IMR-90 (cell line): ENCODE measurements around the gene INPP5B. TPM values are rescaled to one million over a fixed set of nuclear protein-coding genes. Genes with fewer than 3 reads are reported as not detected.

Experiments
- ATAC-seq: fragments of 200-7000 bp; cut with Tn5 transposase; 2 replicates; pipeline ENCODE4 v1.9.1; 2020; ENCODE audit warnings: low read depth, mild to moderate bottlenecking, moderate library complexity
- BruUV-seq: library from RNA; stranded (reverse); fragments of 400-500 nt; replicated peaks from 2 replicates; lab custom pipeline; 2021; lab: Mats Ljungman, UMichigan
- CTCF ChIA-PET: fragments of 300-600 bp; formaldehyde crosslinking; extraction: SDS; loops from one replicate; lab custom pipeline; 2021; ENCODE audit warnings: antibody characterized with exemption; lab: Yijun Ruan, JAX
- POLR2A ChIA-PET: fragments of 300-600 bp; sonication (Branson Sonifier 250); formaldehyde crosslinking; loops from one replicate; lab custom pipeline; 2022; ENCODE audit warnings: antibody characterized with exemption; ENCODE audit not compliant: unreplicated experiment; lab: Charles Lee
- DNase-seq: peaks from one replicate; pipeline ENCODE4 v3.0.0; 2013
- H2AFZ ChIP-seq: replicated peaks from 2 replicates; pipeline ENCODE3; 2013; ENCODE audit warnings: low read length, mild to moderate bottlenecking; ENCODE audit not compliant: poor library complexity
- H2AK5ac ChIP-seq: 2 replicates; pipeline ENCODE4 v1.6.1; 2013; ENCODE audit warnings: low read depth, low read length, inconsistent platforms
- H2AK9ac ChIP-seq: replicated peaks from 2 replicates; pipeline ENCODE3; 2013; ENCODE audit warnings: mild to moderate bottlenecking, low read depth, low read length, moderate library complexity; ENCODE audit not compliant: poor library complexity
- H2BK120ac ChIP-seq: 2 replicates; pipeline ENCODE4 v1.6.1; 2013; ENCODE audit warnings: low read depth, low read length, inconsistent platforms
- H2BK15ac ChIP-seq: 3 replicates; pipeline ENCODE4 v1.6.1; 2013; ENCODE audit warnings: low read depth, low read length, inconsistent platforms
- H2BK20ac ChIP-seq: 2 replicates; pipeline ENCODE4 v1.6.1; 2013; ENCODE audit warnings: low read depth, mild to moderate bottlenecking, inconsistent platforms, low read length, moderate library complexity
- H2BK5ac ChIP-seq: 2 replicates; pipeline ENCODE4 v1.6.1; 2013; ENCODE audit warnings: mild to moderate bottlenecking, low read depth, low read length, inconsistent platforms; ENCODE audit not compliant: poor library complexity, severe bottlenecking
- H3K14ac ChIP-seq: replicated peaks from 2 replicates; pipeline ENCODE4 v1.6.1; 2013; ENCODE audit warnings: low read depth, low read length, inconsistent platforms
- H3K18ac ChIP-seq: 2 replicates; pipeline ENCODE4 v1.6.1; 2013; ENCODE audit warnings: low read depth, low read length, control low read depth
- H3K23ac ChIP-seq: 2 replicates; pipeline ENCODE4 v1.6.1; 2013; ENCODE audit warnings: low read depth, low read length, inconsistent platforms
- H3K27ac ChIP-seq: 2 replicates; pipeline ENCODE4 v1.5.1; 2013; ENCODE audit warnings: mild to moderate bottlenecking, control low read depth, low read length; ENCODE audit not compliant: insufficient read depth
- H3K27me3 ChIP-seq: 2 replicates; pipeline ENCODE4 v1.6.1; 2013; ENCODE audit warnings: low read length; ENCODE audit not compliant: control insufficient read depth, insufficient read depth
- H3K36me3 ChIP-seq: 2 replicates; pipeline ENCODE4 v1.6.1; 2013; ENCODE audit warnings: low read length, mixed read lengths; ENCODE audit not compliant: control insufficient read depth, insufficient read depth
- H3K4ac ChIP-seq: 2 replicates; pipeline ENCODE4 v1.6.1; 2013; ENCODE audit warnings: low read depth, low read length, inconsistent platforms
- H3K4me1 ChIP-seq: 2 replicates; pipeline ENCODE4 v1.6.1; 2013; ENCODE audit warnings: low read length, mixed read lengths; ENCODE audit not compliant: control insufficient read depth, insufficient read depth
- H3K4me2 ChIP-seq: 2 replicates; pipeline ENCODE4 v1.6.1; 2013; ENCODE audit warnings: low read depth, mild to moderate bottlenecking, control low read depth, low read length, moderate library complexity
- H3K4me3 ChIP-seq: 2 replicates; pipeline ENCODE4 v1.5.1; 2013; ENCODE audit warnings: low read depth, mild to moderate bottlenecking, control low read depth, low read length, moderate library complexity; ENCODE audit not compliant: insufficient read depth
- H3K56ac ChIP-seq: 2 replicates; pipeline ENCODE4 v1.6.1; 2013; ENCODE audit warnings: low read length, inconsistent platforms; ENCODE audit not compliant: insufficient read depth; ENCODE audit errors: extremely low read depth
- H3K79me1 ChIP-seq, 2 experiments: 2 replicates each; pipeline ENCODE4 v1.6.1; 2013; ENCODE audit warnings: low read length in 2 of 2, inconsistent platforms in 1 of 2, low read depth in 1 of 2
- H3K9ac ChIP-seq: 2 replicates; pipeline ENCODE4 v1.6.1; 2013; ENCODE audit warnings: low read depth, low read length, control low read depth
- H3K9me1 ChIP-seq: 2 replicates; pipeline ENCODE4 v1.6.1; 2013; ENCODE audit warnings: low read length, inconsistent platforms; ENCODE audit not compliant: insufficient read depth
- H3K9me3 ChIP-seq: 2 replicates; pipeline ENCODE4 v1.6.1; 2013; ENCODE audit warnings: low read length; ENCODE audit not compliant: control insufficient read depth, insufficient read depth
- H4K20me1 ChIP-seq: 2 replicates; pipeline ENCODE4 v1.6.1; 2013; ENCODE audit warnings: low read length, inconsistent platforms; ENCODE audit not compliant: insufficient read depth
- H4K5ac ChIP-seq: 2 replicates; pipeline ENCODE4 v1.6.1; 2013; ENCODE audit warnings: mild to moderate bottlenecking, low read depth, low read length, control low read depth
- H4K8ac ChIP-seq, 2 experiments: 2 replicates each; pipeline ENCODE4 v1.6.1; 2013; ENCODE audit warnings: low read depth in 2 of 2, low read length in 2 of 2, control low read depth in 1 of 2, inconsistent platforms in 1 of 2
- H4K91ac ChIP-seq: 2 replicates; pipeline ENCODE4 v1.6.1; 2013; ENCODE audit warnings: low read depth, low read length, inconsistent platforms; ENCODE audit not compliant: insufficient read depth
- BHLHE40 ChIP-seq: fragments of 150-350 bp; IDR thresholded peaks from 2 replicates; pipeline ENCODE4 v1.6.1; 2016; ENCODE audit warnings: mild to moderate bottlenecking, low read depth, low read length
- CEBPB ChIP-seq: IDR thresholded peaks from 2 replicates; pipeline ENCODE4 v1.6.1; 2012; ENCODE audit warnings: low read depth, low read length, improper control_type of control experiment
- CHD1 ChIP-seq: IDR thresholded peaks from 2 replicates; pipeline ENCODE4 v1.6.1; 2012; ENCODE audit warnings: low read depth, low read length, improper control_type of control experiment
- FOS ChIP-seq: fragments of 150-350 bp; IDR thresholded peaks from 2 replicates; pipeline ENCODE4 v1.6.1; 2016; ENCODE audit warnings: low read depth, low read length
- MAFK ChIP-seq: IDR thresholded peaks from 2 replicates; pipeline ENCODE4 v1.6.1; 2012; ENCODE audit warnings: low read depth, low read length, improper control_type of control experiment
- MAZ ChIP-seq: IDR thresholded peaks from 2 replicates; pipeline ENCODE4 v1.6.1; 2012; ENCODE audit warnings: low read depth, mild to moderate bottlenecking, low read length, improper control_type of control experiment, moderate library complexity, borderline replicate concordance
- MXI1 ChIP-seq: IDR thresholded peaks from 2 replicates; pipeline ENCODE4 v1.6.1; 2012; ENCODE audit warnings: low read depth, mild to moderate bottlenecking, low read length, moderate library complexity, borderline replicate concordance
- NFE2L2 ChIP-seq: fragments of 150-350 bp; IDR thresholded peaks from 2 replicates; pipeline ENCODE4 v1.6.1; 2016; ENCODE audit warnings: low read depth, mild to moderate bottlenecking, low read length
- POLR2A ChIP-seq: IDR thresholded peaks from 2 replicates; pipeline ENCODE4 v1.6.1; 2012; ENCODE audit warnings: mild to moderate bottlenecking, low read depth, low read length
- RAD21 ChIP-seq: IDR thresholded peaks from 2 replicates; pipeline ENCODE4 v1.6.1; 2012; ENCODE audit warnings: low read length, improper control_type of control experiment
- RCOR1 ChIP-seq: IDR thresholded peaks from 2 replicates; pipeline ENCODE4 v1.6.1; 2012; ENCODE audit warnings: mild to moderate bottlenecking, low read length, improper control_type of control experiment; ENCODE audit not compliant: insufficient replicate concordance
- RFX5 ChIP-seq: IDR thresholded peaks from 2 replicates; pipeline ENCODE4 v1.8.0; 2012; ENCODE audit warnings: low read depth, mild to moderate bottlenecking, low read length, moderate library complexity
- SMC3 ChIP-seq: fragments of 150-350 bp; IDR thresholded peaks from 2 replicates; pipeline ENCODE4 v1.6.1; 2016; ENCODE audit warnings: low read depth, mild to moderate bottlenecking, antibody characterized with exemption, low read length, moderate library complexity
- WGBS, 2 experiments: methylation state at CpG; one replicate each; pipeline versions ENCODE4 v1.1.5 to v1.1.7; 2013; ENCODE audit warnings: missing lambda C conversion rate in 2 of 2; ENCODE audit not compliant: insufficient read length in 1 of 2; ENCODE audit errors: extremely low coverage in 2 of 2; 5-methylcytosine and 5-hydroxymethylcytosine counted together
- dilution Hi-C: fragments of 300-500 bp; cut with HindIII; formaldehyde crosslinking; loops from one replicate; pipeline ENCODE4 v1.14.3; 2018; ENCODE audit warnings: low sequenced_read_pairs; ENCODE audit not compliant: unreplicated experiment
- in situ Hi-C: fragments of 300-500 bp; cut with MboI; formaldehyde crosslinking; loops from 3 replicates; pipeline ENCODE4 v1.14.3; 2019; ENCODE audit warnings: low sequenced_read_pairs, inconsistent platforms, mixed read lengths
- intact Hi-C: fragments of 100-400 bp; cut with micrococcal nuclease; formaldehyde crosslinking; loops from 2 replicates; pipeline ENCODE4 v1.10.0; 2022
- polyA plus RNA-seq, 3 experiments: library from polyadenylated mRNA; depleted of rRNA; stranded (reverse); fragments of >200 nt; gene quantifications; 2 replicates each; pipeline ENCODE4 v1.2.3, GENCODE V29; 2012; ENCODE audit warnings: low replicate concordance in 1 of 3
- total RNA-seq: library from RNA; depleted of rRNA; stranded (reverse); fragments of >200 nt; gene quantifications from 2 replicates; pipeline ENCODE4 v1.2.3, GENCODE V29; 2012
- TF ChIP-seq, protein P1 (sequence below): conservative IDR thresholded peaks from 2 replicates; pipeline ENCODE4 v1.5.1; 2012; ENCODE audit warnings: mild to moderate bottlenecking, low read depth, low read length, improper control_type of control experiment
- TF ChIP-seq, protein P2 (sequence below): fragments of 150-350 bp; IDR thresholded peaks from 2 replicates; pipeline ENCODE4 v1.6.1; 2017; ENCODE audit warnings: mild to moderate bottlenecking, antibody characterized with exemption, low read length, low read depth
- TF ChIP-seq, protein P3 (sequence below): fragments of 150-350 bp; IDR thresholded peaks from 2 replicates; pipeline ENCODE4 v1.6.1; 2016; ENCODE audit warnings: low read depth, mild to moderate bottlenecking, low read length, moderate library complexity, borderline replicate concordance

The INPP5B gene
- total and polyA plus RNA-seq, 2 of the 4 experiments (the other 2 are of a cell fraction): 9.4 to 20.4 TPM

DNA sequence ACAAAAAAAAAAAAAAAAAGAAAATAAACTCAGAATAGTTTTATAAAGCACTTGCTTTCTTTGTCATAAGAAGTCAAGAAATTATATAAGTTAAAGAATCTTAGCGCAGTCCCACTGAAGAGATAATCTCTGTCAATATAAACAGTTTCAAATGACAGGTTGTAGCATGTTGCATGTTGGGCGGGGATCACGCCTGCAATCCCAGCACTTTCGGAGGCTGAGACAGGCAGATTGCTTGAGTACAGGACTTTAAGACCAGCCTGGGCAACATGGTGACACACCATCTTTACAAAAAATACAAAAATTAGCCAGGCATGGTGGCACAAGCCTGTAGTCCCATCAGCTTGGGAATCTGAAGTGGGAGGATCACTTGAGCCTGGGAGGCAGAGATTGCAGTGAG, 18.4 kb upstream of the INPP5B start:
- DNase-seq (no peak), ATAC-seq (no peak)
- H3K23ac ChIP-seq: no peak overlapping the region
- no peaks in the 10 kb centered on the region for H3K9me1 ChIP-seq
- POLR2A ChIA-PET: no interaction called here
- intact Hi-C loops (loop anchor here (5.0 kb wide), 1 partner anchor 88 kb away; no protein-coding TSS in a partner anchor), dilution Hi-C loops (no loop called here), in situ Hi-C loops (no loop called here)
- no peaks in the 10 kb centered on the region for H3K9me3 ChIP-seq
- CTCF ChIA-PET: interaction anchor here (0.6 kb wide), 1 partner anchor 13 kb away, joined by 3 read pairs; no protein-coding TSS in a partner anchor
- no peak overlapping the region for H3K27ac ChIP-seq
- no peak overlapping the region for H3K4me2 ChIP-seq
- no peak overlapping the region for H3K4me3 ChIP-seq
- no peak overlapping the region for H3K9ac ChIP-seq
- H2BK120ac ChIP-seq: no peak overlapping the region
- no peak overlapping the region for H4K91ac ChIP-seq
- H4K8ac ChIP-seq: no peak overlapping the region
- no peak overlapping the region for H4K5ac ChIP-seq
- no peaks in the 10 kb centered on the region for H3K4me1 ChIP-seq
- no CpG with 5 or more reads among the region's 4 CpGs for WGBS, 2 experiments
- no peak overlapping the region for H2BK15ac ChIP-seq
- H2BK5ac ChIP-seq: no peak overlapping the region
- H2BK20ac ChIP-seq: no peak overlapping the region
- H2AK5ac ChIP-seq: no peak overlapping the region
- no peak overlapping the region for H2AFZ ChIP-seq
- H3K56ac ChIP-seq: no peak overlapping the region
- H3K18ac ChIP-seq: no peak overlapping the region
- H4K20me1 ChIP-seq: no peaks in the 10 kb centered on the region; the same call in 1 of the 2 replicates
- no peaks in the 10 kb centered on the region for H3K27me3 ChIP-seq
- TF ChIP-seq NFE2L2 (no peak), RCOR1 (no peak), POLR2A (no peak), MXI1 (no peak), MAFK (no peak), SMC3 (no peak), MAZ (no peak), RAD21 (no peak), FOS (no peak), CEBPB (no peak), BHLHE40 (no peak), CHD1 (no peak), RFX5 (no peak)
- TF ChIP-seq, protein P1, sequence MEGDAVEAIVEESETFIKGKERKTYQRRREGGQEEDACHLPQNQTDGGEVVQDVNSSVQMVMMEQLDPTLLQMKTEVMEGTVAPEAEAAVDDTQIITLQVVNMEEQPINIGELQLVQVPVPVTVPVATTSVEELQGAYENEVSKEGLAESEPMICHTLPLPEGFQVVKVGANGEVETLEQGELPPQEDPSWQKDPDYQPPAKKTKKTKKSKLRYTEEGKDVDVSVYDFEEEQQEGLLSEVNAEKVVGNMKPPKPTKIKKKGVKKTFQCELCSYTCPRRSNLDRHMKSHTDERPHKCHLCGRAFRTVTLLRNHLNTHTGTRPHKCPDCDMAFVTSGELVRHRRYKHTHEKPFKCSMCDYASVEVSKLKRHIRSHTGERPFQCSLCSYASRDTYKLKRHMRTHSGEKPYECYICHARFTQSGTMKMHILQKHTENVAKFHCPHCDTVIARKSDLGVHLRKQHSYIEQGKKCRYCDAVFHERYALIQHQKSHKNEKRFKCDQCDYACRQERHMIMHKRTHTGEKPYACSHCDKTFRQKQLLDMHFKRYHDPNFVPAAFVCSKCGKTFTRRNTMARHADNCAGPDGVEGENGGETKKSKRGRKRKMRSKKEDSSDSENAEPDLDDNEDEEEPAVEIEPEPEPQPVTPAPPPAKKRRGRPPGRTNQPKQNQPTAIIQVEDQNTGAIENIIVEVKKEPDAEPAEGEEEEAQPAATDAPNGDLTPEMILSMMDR: no peak
- TF ChIP-seq, protein P2, sequence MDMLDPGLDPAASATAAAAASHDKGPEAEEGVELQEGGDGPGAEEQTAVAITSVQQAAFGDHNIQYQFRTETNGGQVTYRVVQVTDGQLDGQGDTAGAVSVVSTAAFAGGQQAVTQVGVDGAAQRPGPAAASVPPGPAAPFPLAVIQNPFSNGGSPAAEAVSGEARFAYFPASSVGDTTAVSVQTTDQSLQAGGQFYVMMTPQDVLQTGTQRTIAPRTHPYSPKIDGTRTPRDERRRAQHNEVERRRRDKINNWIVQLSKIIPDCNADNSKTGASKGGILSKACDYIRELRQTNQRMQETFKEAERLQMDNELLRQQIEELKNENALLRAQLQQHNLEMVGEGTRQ: no peak
- TF ChIP-seq, protein P3, sequence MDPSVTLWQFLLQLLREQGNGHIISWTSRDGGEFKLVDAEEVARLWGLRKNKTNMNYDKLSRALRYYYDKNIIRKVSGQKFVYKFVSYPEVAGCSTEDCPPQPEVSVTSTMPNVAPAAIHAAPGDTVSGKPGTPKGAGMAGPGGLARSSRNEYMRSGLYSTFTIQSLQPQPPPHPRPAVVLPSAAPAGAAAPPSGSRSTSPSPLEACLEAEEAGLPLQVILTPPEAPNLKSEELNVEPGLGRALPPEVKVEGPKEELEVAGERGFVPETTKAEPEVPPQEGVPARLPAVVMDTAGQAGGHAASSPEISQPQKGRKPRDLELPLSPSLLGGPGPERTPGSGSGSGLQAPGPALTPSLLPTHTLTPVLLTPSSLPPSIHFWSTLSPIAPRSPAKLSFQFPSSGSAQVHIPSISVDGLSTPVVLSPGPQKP: no peak
- H3K14ac ChIP-seq: no peak overlapping the region
- H3K79me1 ChIP-seq: peaks cover 3 to 6% of the 10 kb centered on the region in 2 experiments; a peak in 3 of 4 replicates
- H3K36me3 ChIP-seq: peaks cover 42% of the 10 kb centered on the region
- H2AK9ac ChIP-seq: no peak overlapping the region
- no peak overlapping the region for H3K4ac ChIP-seq
- BruUV-seq: no TSS peak
